Dedifferentiated amniotic fluid mesenchymal stem cell (primary cell): Measurements from ENCODE around the gene MAP2K5.

Experiments used
- DNase-seq: peaks from one replicate; pipeline ENCODE4 v3.0.0-alpha.2; 2016; ENCODE audit errors: extremely low spot score

The MAP2K5 gene

DNA sequence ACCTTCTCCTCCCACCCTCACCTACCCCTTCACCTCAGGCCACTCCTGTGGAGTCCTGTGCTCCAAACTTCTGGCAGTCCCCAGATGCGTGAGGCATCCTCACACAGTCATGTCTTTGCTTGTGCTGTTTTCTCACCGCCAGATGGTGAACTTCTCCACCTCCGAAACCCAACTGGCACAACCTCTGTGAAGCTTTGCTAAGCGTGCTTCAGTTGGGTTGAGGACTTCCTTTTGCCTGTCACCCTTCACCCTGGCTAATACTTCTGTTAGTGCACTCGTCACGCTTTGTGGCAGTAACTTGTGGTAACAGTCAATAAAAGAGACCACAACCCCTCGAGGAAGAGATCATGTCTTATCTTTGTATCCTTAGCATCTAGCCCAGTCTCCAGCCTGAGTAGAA lies 240.8 kb downstream of the MAP2K5 start:
- DNase-seq, result no peak

DNA sequence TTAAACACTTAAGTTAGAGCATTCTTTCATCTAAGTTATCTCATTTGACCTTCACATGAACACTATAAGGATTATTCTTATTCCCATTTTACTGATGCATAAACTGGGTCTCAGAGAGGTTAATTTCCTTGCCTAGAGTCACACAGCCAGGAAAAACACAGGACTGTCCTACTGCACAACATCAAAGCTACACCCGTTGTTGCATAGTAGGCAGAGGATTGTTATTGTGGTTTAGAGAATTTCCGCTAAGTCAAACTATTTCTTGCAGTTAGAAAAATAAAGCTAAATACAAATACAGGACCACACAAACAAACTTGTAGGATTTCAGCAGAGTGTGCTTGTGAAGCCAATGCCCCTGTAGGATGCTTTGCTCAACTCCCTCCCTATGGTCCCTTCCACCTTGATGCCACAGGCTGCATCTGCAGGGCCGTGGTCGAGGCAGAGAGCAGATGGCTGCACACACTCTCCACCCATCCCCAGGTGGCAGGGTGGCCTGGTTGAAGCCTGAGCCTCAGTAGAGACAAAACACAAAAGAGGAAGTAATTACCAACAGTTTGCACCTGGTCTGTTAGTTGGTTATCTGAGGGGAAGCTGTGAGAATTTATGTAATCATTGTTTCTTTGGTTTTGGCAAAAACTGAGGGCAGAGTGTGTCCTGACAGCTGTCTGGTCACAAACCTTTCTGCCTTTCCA lies 241.7 kb downstream of the MAP2K5 start:
- DNase-seq, result no peak

DNA sequence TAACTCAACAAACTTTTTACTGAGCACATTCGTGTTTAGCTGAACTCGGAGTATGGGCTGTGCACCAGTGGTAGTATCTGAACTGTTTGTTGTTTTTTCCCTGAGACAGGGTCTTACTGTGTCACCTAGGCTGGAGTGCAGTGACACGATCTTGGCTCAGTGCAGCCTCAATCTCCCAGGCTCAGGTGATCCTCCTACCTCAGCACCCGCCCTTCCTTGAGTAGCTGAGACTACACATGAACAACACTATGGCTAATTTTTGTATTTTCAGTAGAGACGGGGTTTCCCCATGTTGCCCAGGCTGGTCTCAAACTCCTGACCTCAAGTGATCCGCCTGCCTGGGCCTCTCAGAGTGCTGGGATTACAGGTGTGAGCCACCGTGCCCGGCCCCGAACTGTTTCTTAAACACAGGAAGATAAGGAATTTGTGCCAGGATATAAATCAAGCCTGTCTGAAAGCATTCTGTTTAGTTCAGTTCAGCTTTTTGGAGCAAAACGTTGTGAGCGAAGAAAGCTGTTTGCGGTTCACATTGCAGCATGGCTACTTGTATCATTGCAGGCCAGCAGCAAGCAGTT lies 242.4 kb downstream of the MAP2K5 start:
- no peak for DNase-seq

DNA sequence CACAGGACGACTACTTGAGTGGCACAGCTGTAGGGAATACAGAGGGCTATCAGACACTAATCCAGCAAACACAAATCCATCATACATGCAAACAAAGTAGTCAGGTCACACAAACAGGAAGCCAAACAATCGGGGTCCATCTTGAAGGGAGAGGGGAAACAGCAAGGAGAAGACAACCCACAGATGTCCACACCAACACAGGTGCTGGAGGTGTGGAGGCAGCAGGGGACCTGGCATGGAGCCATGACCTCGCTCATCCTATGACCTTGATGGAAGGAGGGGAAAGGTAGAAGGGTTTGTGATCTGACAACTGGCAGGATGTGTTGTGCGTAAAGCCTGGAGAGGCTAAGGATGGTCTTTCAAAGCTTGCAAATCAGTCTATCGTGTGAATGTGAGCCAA lies 242.9 kb downstream of the MAP2K5 start:
- DNase-seq, result no peak

DNA sequence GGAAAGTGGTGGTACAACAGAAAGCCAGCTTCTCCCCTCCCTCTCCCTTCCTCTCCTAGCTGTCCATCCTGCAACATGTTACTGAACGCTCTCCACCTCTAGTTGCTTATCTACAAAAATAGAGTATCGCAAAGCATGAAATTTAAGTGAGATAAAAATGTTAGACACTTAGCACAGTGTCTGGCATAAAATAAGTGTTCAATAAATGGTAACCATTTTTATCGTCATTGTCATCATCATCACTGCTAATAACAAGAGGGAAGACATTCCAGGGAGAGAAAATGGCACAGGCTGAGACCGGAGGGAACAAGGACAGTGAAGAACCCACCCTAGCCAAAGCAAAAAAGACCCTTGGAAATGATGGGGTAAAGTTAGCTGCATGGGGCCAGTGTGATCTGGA lies 244.1 kb downstream of the MAP2K5 start:
- no peak for DNase-seq

DNA sequence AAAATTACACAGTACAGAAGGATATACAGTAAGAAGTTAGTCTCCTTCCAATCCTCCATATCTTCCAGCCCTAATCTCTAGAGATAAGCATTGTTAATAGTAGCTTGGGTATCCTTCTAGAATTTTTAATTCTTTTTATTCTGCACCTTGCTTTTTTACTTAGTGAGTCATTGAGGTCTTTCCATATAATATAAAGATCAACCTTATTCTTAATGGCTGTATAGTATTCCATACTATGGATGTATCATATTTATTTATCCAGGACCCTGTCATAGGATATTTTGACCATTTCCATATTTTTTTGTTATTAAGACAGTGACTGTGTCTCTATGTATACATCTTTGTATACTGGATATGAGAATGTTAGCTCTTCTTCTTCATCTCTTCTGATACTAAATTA lies 246.5 kb downstream of the MAP2K5 start:
- no peak for DNase-seq

DNA sequence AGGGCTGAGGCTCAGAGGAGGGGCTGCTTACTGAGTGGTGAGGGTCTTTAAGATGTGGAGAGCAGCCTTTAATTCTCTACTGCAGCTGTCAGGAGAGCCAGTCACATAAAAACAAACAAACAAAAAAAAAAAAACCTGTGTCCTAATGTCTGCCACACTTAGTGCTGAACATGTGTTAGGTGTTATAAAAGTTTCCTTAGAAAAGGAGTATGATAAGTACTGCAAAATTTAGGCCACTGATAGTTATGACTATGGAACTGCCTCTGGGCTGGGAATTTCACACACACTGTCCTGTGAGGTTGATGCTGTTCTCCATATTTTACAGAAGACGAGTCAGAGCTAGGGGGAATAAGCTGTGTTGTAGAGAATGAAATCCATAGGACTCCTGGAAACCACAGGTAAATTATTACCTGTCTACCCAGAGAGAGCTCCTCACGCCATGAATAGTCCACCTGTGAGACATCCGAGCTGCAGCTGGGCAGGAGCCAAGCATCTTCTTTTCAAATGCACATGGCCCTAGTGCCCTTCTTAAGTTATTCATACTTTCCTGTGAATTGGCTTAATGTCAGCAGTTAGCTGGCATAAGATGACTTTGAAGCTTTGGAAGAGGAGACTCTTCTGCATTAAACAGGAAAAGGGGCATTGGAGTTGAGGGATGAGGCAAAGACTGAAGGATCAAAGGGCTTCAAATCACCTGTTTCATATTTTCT lies 248.3 kb downstream of the MAP2K5 start:
- no peak for DNase-seq

DNA sequence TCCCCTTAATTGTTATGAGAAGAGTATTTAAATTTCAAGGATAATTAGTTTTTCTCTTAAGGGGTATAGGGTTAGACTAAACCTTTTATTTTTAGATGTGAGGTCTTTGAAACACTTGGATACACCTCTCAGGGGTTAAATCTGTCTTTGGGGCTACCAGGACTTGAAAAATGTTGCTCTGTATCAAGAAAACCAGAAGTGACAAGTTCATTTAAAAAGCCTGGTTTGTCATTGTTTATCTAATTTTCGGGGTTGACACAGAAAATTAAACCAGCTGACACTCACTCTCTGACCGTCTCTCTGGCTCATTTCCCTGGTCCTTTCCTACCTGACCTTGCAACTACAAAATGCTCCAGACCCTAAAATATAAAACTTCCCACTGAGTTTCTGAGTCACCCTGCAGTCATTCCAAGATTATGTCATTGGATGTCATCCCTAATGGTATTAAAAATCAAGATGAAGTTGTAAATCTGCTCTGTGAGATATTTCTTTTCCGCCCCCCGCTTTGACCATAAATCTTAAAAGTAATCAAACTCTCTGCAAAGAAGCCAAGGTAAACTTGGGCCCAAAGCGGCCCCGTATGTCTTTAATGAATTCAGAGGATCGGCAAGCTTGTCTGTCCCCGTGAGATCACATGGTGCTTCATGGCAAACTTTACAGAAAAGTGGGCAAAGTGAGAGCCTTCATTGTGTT lies 249.9 kb downstream of the MAP2K5 start:
- no peak for DNase-seq

DNA sequence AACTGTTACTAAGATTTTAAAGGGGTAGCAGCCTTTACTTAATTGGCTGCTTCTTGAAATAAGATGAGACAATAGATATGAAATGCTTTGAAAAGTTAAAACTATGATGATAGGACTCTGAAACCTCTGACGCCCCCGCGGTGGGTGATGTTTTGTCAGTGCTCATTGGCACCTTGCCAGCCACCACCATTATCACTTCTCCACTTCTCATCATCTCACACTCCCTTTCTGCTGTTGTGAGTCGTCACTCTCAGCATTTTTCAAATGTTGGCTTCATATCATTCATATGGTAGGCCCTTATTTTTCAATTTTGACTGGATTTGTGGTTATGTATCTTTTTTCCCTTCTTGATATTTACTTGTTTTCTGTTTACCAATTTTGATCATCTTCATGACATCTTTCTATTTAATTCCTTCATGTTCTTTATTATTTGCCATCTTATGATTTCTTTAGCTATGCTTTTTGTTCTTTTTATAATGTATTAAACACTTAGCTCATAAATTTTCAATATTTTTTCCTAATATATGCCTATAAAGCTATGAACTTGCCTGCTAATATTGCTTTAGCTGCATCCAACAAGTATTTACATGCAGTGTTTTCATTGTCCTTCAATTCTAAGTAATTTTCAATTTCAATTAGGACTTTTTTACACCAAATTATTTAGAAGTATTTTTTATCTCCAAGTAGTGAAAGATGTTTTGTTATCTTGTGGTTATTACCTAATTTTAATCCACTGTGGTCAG lies 252.5 kb downstream of the MAP2K5 start:
- DNase-seq, result no peak

DNA sequence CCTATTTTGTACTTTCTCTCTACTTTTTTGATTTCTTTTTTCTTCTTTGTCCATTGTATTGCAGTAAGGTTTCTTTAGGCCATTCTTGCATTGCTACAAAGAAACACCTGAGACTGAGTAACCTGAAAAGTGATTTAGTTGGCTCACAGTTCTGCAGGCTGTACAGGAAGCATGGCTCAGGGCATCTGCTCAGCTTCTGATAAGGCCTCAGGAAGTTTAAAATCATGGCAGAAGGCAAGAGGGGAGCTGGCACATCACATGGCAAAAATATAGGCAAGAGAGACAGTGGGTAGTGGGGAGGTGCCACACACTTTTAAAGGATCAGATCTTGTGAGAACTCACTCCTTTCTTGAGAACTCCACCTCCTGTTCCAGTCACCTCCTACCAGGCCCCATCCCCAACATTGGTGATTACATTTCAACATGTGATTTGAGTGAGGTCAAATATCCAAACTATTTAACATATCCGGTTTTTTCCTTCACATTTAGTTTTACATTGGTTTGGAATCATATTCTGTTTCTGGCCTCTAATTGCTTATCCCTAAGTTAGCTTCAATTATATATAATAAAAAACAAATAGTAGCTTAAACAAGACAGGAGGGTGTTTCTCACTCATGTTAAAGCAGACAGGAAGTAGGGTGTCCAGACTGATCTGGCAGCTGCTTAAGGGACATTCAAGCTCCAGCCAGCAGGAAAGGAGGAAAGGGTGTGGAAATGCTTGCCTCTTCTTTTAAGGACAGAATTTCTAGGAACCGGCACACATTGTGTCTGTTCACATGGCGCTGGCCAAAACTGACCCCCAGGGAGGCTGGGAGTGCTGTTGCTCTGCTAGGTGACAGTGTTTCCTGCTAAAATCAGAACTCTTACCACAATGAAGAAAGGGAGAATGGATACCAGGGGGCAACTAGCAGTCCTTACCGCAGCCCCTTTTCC lies 254.0 kb downstream of the MAP2K5 start:
- DNase-seq, result no peak

DNA sequence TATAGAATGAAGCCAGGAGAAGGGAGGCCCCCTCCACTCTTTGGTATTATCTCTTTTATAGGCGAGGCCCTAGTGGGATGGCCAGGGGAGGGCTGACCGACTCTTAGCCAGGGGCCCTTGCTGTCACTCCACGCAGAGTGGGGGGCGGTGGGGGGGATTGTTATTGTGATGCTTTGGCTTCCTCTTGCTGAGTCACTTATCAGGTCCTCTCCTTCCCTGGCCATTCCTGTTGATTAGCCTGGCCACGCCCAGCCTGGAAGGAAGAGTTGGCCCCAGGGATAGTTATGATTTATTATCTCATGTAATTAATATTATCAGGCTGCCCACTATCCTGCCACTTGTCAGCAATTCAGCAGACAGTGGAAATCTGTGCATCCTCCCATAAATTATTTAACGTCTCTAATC lies 257.3 kb downstream of the MAP2K5 start:
- DNase-seq, result no peak

DNA sequence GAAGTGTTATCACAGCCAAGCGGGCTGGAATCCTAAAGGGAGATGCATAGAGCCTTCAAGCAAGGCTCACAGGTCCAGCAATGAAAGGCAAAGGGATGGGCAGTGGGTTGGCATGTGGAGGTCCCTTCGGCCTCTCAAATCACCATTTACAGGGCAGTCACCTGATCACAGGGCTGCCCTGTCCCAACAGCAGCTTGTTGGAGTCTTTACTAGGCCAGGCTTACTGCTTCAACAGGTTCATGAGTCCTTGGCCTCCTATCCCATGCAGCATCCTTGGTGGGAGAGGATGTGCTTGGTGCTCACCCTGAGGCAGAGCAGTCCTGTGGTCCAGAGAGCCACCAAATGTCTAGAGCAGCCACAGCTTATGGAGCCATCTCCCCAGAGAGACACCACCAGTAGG lies 258.6 kb downstream of the MAP2K5 start:
- DNase-seq, result no peak

DNA sequence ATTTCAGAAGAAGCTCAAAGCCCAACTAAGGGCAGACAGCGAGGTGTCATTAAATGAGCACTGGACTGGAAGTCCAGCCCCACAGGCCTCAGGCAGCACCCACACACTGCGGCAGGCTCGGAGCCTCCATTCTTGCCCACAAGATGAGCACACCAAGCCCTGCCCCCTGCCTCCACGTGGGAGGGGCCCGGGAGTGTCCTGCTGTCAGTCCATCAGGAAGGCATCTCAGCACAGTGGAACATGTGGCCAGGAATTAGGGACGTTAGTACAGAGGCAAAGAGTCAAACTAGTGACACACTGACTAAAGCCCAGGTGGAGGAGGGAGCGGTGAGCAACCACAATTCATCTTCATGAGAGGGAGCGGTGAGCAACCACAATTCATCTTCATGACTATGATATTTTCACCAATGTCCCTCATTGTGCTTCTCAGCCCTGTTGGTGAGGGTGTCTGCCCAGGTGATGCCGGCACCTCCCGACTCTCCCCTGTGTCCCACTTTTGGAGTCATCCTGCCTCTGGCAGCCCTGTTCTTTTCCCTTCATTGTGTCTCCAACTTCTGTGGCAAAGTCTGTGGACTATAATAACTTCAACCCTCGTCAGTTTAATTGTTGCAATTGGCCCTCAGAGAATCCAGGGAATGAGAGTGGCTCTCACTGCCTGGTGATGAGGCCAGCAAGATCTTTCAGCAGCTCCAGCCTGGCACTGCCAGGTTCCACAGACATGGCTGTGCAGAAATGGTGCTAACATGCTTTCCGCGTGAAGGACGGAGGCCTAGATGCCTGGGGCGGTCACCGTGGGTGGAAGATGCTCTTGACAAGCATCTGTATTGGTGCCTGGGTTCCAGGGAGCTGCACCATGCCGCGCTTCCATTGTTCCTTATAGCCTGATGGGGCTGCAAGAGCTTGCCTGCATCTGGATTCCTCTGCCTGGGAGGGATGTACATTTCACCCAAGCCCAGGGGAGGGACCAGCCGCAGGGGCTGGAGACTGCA lies 259.7 kb downstream of the MAP2K5 start:
- DNase-seq, result no peak

DNA sequence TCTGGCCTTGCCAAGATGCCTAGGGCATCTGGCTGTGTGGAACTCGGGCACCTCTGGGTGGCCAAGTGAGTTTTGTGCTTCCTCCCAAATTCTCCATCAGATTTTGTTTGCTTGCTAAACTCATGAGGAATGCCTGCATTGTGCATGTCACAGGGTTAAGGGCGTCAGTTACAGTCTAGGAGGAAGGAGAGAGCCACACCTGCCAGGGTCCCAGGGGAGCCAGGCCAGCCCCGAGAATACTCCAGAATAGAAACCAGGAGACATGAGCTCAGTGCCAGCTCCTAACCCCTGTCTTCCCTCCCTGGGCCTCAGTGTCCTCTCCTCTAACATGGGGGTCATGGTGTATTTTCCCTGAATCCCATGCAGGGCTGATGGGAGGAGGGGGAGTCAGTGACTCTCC lies 260.8 kb downstream of the MAP2K5 start:
- DNase-seq, result no peak

DNA sequence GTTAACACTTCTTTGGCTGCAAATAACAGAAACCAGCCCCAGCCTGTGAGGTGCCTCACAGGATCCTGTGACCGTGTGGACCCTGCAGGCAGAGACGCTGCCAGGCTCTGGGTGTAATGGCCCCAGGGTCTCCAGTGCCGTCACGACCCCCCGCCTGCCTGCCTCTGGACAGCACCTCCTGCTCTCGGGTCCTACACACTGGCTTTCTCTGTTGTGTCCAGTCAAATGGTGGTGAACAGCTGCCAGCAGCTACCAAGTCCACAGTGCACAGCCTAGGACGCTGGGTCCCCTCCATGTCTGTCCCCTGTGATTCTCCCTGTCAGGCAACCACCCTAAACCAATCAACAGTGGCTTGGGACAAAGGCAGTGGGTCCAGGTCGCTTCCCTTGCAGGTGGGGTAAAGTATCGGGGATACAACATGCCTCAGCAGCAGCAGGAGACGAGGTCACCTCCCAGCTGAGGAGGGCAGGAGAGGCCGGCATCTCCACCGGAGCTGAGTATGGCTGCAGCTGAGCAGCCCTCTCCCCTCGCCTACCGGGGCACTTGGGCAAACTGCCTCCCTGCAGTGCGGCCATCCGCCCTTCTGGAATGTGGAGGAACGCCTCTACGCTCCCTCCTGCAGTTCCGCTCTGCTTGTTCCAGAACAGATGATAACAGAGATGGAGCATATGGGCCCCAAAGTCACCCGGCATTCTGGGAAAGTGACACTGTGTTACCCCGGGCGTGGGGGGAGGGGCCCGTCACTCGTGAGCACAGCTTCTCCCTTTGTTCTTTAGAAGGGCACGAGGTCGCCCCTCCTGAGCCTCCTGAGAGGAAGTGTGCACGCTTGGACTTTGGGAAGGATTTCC lies 261.7 kb downstream of the MAP2K5 start:
- no peak for DNase-seq

DNA sequence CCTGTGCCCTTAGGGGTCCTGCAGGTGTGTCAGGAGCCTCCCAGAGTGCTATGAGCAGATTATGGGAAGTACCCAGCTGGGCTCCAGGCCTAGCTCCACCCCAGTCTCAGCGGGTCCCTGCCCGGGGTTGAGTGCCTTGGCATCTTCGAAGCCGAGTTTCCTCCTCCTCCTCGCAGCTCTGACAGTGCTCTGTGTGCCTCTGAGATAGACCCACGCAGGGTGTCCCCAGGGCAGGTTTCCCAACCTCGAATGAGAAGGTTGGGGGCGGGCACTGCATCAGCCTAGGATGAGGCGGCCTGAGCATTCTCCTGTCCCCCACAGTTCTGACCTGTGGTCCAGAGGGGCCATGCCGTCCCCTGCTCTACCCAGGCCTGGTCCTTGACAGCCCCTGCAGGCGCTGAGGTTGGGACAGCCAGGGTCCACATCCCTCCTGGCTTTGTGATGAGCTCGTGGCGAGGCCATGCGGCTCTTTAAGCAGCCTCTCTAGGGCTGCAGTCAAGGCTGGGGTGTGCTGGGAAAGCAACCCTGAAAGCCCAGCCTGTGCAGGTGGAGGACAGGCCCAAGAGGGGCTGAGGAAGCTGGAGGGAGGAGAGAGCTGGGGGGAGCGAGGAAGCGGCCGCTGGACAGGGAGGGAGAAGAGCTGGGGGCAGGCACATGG lies 262.6 kb downstream of the MAP2K5 start:
- DNase-seq, result no peak

DNA sequence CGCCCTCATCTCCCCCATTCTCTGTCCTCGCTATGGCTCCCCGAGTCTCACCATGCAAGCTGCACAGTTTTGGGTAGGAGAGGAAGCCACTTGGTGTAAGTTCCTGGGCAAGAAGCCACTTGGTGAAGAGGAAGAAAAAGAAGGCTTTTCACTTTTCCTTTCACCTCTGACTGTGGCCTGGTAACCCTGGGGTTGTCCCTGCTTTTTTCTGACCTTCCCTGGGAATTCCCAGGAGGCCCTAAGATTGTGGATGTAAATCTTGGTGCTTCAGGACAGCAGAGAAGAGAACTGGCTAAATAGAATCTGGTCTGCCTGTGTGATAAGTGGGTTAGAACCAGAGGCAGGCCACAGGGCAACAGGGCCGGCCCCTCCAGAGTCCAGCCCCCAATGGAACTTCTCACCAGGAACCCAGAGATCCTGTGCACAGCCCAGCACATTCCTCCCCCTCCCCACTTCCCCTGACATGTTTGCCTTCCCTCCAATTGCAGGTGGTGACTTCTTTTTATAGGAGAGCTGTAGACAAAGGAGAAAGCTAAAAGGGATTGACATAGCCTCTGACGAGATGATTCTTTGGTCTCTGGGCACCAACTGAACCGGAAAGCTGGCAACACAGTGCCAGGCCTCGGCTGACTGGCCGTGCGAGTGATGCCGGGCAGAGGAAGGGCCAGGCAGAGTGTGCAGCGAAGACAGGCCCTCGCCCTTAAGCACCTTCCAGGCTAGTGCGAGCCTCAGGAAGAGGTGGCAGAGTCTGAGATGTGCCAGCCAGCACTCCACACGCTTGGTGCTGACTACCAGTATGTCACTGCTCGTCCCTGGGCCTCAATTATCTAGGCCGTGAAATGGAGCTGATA lies 263.4 kb downstream of the MAP2K5 start:
- no peak for DNase-seq
